Ectodermal cell (in vitro differentiated cells): ENCODE data around the gene ENHO.

ENCODE experiments used
- H3K27ac ChIP-seq: 2 replicates; pipeline ENCODE4 v1.7.0; 2013; ENCODE audit warnings: mild to moderate bottlenecking, low read depth, low read length; ENCODE audit not compliant: insufficient read depth, poor library complexity, severe bottlenecking
- H3K27me3 ChIP-seq: 2 replicates; pipeline ENCODE4 v1.7.0; 2013; ENCODE audit warnings: mild to moderate bottlenecking, low read length; ENCODE audit not compliant: insufficient read depth, control insufficient read depth, poor library complexity, severe bottlenecking
- H3K36me3 ChIP-seq: one replicate; pipeline ENCODE4 v1.7.0; 2013; ENCODE audit warnings: low read length; ENCODE audit not compliant: control insufficient read depth, insufficient read depth
- H3K4me1 ChIP-seq: one replicate; pipeline ENCODE4 v1.7.0; 2013; ENCODE audit warnings: low read length; ENCODE audit not compliant: control insufficient read depth, insufficient read depth
- H3K4me3 ChIP-seq: 2 replicates; pipeline ENCODE4 v1.7.0; 2013; ENCODE audit warnings: low read depth, low read length, control low read depth; ENCODE audit not compliant: insufficient read depth
- H3K9me3 ChIP-seq: 2 replicates; pipeline ENCODE4 v1.7.0; 2013; ENCODE audit warnings: mild to moderate bottlenecking, low read length, moderate library complexity; ENCODE audit not compliant: control insufficient read depth
- WGBS, 2 experiments: methylation state at CpG; one replicate each; pipeline ENCODE4 v1.1.7; 2013; ENCODE audit warnings: missing lambda C conversion rate in 2 of 2; 5-methylcytosine and 5-hydroxymethylcytosine counted together

ENHO gene

DNA sequence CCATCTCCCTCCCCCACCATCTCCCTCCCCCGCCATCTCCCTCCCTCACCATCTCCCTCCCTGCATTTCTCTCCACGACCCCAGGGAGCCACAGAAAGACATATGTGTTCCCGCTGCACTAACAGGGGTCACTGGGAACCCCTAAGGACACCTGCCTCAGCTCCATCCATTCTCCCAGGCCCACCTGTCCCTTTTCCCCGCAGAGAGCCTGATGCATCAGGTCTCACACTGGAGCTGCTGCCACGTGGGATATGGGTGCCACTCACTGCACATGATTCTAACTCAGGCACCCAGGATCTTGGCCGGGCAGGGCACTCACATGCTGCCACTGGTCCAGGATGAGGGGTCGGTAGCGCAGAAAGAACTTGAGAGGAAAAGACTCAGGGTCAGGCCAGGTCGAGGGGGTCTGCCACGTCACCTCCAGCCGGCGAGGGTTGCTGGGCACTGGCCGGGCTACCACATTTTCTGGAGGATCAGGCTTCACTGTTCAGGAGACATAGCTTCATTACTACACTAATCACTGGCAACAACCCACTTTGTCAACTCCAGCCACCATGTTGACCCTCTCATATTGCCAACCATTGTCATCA, 33.2 kb upstream of the ENHO start:
- Histone ChIP-seq H3K4me3 (no peak overlapping the region), H3K27ac (no peak overlapping the region), H3K4me1 (peaks cover 35% of the 10 kb centered on the region), H3K27me3 (no peaks in the 10 kb centered on the region), H3K9me3 (no peaks in the 10 kb centered on the region), H3K36me3 (peaks cover 30% of the 10 kb centered on the region)
- 84 to 88% methylated on average over 13 of the region's 13 CpGs for WGBS, 2 experiments

DNA sequence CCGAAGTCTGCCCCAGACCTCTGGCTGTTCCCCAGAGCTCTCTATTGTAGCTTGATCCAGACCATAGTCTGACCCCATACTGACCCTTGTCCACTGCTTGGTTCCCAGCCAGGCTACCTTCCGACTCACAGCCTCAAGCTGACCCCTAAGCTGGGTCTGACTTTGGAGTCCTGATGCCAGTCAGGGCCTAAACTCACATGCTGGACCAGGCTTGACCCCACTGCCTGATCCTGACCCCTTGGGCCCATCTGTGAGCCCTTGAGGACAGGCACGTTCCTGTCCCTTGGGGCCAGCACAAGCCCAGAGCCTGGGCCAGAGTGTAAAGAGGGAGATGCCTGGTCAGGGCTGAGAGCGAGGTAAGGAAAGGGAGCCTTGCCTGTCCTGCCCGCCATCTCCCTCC, 32.7 kb upstream of the ENHO start:
- Histone ChIP-seq H3K4me3 (no peak overlapping the region), H3K4me1 (peaks cover 29% of the 10 kb centered on the region), H3K27me3 (no peaks in the 10 kb centered on the region), H3K36me3 (peaks cover 30% of the 10 kb centered on the region), H3K9me3 (no peaks in the 10 kb centered on the region), H3K27ac (no peak overlapping the region)
- WGBS, 2 experiments: 75 to 76% methylated on average over 5 of the region's 5 CpGs

DNA sequence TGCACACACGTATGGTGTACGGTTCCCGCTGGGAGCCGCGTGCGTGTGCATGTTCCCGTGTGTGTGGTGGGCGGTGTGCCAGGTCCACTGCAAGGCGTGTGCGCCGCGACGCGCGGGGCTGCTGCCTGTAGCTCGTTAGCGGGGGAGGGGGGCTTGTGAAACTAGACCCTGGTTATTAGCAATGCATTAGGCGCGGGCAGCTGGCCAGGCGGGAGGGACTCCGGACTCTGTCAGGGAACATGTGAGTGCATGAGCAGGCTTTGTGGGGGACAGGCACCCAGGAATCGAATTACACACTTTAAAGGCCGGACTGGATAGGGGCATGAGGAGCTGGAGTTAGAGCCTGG, 32.2 kb upstream of the ENHO start:
- 88 to 90% methylated on average over 23 of the region's 23 CpGs for WGBS, 2 experiments
- Histone ChIP-seq H3K27ac (no peak overlapping the region), H3K9me3 (no peaks in the 10 kb centered on the region), H3K27me3 (no peaks in the 10 kb centered on the region), H3K4me3 (no peak overlapping the region), H3K36me3 (peaks cover 30% of the 10 kb centered on the region), H3K4me1 (peaks cover 24% of the 10 kb centered on the region)

DNA sequence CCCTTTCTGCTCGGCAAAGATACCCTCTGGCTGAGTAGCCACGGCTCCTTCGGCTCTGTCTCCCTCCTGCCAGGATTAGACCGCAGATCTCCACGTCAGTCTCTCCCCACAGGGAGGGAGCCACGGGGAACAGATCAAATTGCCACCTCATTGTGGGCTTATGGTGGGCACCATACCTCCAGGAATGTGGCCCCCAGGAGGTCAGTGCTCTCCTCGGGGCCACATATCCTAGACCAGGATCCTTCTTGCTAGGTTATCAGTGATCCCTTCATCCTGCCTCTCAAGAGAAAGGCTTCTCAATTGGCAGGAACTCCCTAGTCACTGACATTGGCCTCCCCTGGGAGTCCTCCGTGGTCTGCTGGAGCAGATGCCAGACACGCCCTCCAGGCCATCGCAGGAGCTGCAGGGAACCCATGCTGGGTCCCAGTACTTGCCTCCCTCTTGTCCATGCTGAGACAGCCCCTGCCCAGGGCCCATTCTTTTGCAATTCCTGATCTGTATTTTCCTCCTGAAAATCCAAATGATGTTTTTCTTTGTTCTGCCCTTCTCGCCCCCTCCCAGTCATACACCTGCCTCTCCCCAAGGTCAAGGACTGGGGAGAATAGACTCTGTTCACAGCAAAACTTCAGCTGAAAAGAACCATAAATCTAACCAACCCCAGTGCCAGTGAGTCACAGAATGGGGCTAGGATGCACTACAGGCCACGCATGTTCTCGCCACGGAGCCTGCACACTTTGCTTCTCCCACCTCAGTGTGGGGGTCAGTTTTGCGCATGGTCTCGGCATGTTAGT, 31.6 kb upstream of the ENHO start:
- H3K4me1 ChIP-seq: peaks cover 19% of the 10 kb centered on the region
- no peaks in the 10 kb centered on the region for H3K9me3 ChIP-seq
- peaks cover 30% of the 10 kb centered on the region for H3K36me3 ChIP-seq
- no peaks in the 10 kb centered on the region for H3K27me3 ChIP-seq
- WGBS, 2 experiments: 77% methylated on average over 16 of the region's 16 CpGs
- no peak overlapping the region for H3K27ac ChIP-seq
- no peak overlapping the region for H3K4me3 ChIP-seq

DNA sequence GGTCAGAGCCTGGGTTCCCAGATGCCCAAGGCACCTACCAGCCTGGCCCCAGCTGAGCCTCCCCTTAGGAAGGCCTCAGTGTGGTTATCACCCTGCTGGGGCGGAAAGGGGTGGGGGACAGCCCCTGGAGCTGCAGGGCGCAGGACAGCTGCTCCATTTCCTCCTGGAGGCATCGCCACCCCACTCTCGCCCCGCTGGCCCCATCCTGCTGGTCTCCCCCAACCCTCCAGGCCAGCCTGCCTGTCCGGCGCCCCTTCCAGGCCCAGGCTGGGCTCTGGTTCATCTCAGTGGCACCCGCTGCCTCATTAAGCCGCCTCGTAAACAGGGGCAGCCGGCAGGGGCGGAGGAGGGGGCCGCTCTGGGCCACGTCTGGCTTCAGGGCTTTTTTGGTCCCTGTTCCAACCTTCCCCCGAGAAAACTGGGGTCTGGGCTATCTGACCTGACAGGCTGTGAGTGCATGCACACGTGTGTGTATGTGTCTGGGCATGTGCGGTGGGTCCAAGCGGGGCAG, 30.8 kb upstream of the ENHO start:
- peaks cover 13% of the 10 kb centered on the region for H3K4me1 ChIP-seq
- H3K4me3 ChIP-seq: no peak overlapping the region
- H3K36me3 ChIP-seq: peaks cover 30% of the 10 kb centered on the region
- H3K9me3 ChIP-seq: no peaks in the 10 kb centered on the region
- WGBS, 2 experiments: 92 to 93% methylated on average over 18 of the region's 18 CpGs
- no peaks in the 10 kb centered on the region for H3K27me3 ChIP-seq
- no peak overlapping the region for H3K27ac ChIP-seq

DNA sequence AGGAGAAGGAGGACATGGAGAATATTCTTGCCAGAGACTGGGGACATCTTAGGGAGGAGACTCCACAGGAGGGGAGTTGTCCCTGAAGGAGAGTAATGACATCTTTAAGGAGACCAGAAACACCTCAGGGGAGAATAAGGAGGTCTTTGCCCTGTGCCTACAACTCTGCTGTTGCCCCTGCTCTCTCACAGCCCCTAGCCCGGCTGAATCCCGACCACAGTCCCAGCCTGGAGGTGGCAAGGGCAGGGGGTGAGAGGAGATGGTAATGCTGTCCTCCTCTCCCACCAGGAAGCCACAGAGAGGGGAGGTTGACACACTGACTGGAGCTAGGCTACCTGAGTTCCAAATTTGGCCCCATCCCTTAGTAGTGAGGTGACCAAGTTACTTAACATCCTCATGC, 30.2 kb upstream of the ENHO start:
- Histone ChIP-seq H3K27ac (no peak overlapping the region), H3K9me3 (no peaks in the 10 kb centered on the region), H3K27me3 (no peaks in the 10 kb centered on the region), H3K4me3 (no peak overlapping the region), H3K36me3 (peaks cover 30% of the 10 kb centered on the region), H3K4me1 (peaks cover 13% of the 10 kb centered on the region)
- WGBS, 2 experiments: 91 to 96% methylated on average over 2 of the region's 2 CpGs

DNA sequence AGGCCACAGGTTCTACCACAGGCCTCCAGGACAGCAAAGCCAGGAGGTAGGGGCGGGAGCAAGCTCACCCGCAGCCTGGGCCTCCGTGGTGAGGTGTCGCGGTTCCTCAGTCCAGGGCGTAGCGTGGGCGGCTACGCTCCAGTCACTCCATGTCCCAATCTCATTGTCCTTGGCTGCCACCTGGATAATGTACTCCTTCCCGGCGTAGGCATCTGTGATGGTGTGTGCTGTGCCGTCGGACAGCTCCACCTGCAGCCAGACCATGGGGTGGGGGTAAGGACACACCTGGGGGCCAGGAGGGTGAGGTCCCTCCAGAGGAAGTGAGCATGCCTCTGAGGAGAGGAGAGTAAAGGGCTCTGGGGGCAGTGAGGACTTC, 29.8 kb upstream of the ENHO start:
- Histone ChIP-seq H3K27ac (no peak overlapping the region), H3K4me3 (no peak overlapping the region), H3K4me1 (peaks cover 15% of the 10 kb centered on the region), H3K27me3 (no peaks in the 10 kb centered on the region), H3K36me3 (peaks cover 30% of the 10 kb centered on the region), H3K9me3 (no peaks in the 10 kb centered on the region)
- WGBS, 2 experiments: 93 to 95% methylated on average over 13 of the region's 13 CpGs

DNA sequence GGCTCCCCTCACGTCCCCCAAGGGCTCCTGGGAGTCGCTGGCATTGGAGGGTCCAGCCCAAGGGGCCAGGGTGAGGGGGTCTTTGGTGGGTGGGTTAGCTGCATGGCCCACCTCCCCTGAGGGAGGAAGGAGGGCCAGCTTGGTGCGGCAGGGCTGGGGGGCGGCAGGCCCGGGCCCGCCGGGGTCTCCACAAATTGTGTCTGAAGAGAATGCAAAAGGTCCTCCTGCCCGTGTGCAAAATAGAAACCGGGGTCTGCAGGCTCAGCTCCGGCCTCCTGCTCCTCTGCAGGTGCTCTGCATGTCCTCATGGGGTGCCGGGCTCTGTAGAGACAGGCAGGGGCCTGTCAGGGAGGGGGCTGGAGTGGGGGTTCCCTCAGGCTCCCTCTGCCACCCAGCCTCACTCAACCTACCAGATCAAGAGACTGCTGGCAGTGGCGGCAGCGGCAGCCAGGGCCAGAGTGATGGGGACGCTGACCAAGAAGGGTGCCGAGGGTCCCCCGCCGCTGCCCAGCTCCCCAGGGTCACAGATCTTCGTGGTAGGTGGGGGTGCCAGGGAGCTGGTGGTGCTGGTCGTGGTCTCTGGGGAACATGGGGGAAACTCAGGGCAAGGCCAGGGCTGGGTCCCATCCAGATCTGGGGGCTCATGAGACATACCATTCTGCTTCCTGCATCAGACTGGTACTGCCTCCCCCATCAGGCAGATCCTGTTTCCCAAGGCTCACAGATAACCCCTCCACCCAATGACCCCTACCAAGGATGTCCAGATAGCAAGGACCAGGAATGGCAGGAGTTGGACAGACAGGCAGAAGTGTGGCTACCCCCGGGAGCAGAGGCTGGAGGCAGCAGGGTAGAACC, 29.2 kb upstream of the ENHO start:
- Histone ChIP-seq H3K4me3 (no peak overlapping the region), H3K27ac (no peak overlapping the region), H3K36me3 (peaks cover 25% of the 10 kb centered on the region), H3K4me1 (peaks cover 16% of the 10 kb centered on the region), H3K27me3 (no peaks in the 10 kb centered on the region), H3K9me3 (no peaks in the 10 kb centered on the region)
- whole genome bisulfite sequencing, 2 experiments: 93 to 96% methylated on average over 20 of the region's 20 CpGs

DNA sequence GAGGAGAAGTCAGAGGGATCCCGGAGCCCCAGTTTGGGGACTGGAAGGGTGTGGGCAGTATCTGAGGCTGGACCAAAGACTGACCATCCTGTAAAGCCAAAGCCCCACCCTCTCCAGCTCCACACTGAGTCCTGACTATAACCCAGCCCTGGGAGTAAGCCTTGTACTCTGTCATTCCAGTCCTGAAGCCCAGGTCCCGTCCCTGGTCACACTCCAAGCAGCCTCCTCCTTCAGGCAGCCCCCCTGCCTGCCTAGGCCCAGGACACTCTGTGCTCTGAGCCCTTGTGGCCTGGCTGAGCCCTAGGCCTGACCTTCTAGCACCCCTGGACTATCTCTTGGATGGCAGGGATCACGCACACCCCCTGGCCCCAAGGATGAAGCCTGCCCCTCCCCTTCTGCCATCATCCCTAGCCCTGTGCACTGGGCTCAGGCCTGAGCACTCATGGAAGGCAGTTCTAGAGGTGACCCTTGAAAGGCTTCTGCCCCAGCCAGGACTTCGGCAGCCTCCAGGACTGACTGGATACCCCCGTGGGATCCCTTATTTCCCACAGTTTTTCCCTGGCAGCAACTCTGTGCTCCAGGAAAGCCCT, 28.0 kb upstream of the ENHO start:
- Histone ChIP-seq H3K27ac (no peak overlapping the region), H3K27me3 (no peaks in the 10 kb centered on the region), H3K4me3 (no peak overlapping the region), H3K36me3 (peaks cover 21% of the 10 kb centered on the region), H3K4me1 (peaks cover 16% of the 10 kb centered on the region), H3K9me3 (no peaks in the 10 kb centered on the region)
- 89 to 92% methylated on average over 5 of the region's 5 CpGs for WGBS, 2 experiments
